Large intestine (tissue), 3 donors: ENCODE results near the gene MPZL2. TPM values are rescaled to one million over a fixed set of nuclear protein-coding genes. Genes with fewer than 3 reads are reported as not detected.

Source experiments
- DNase-seq, 2 donors: peaks; one replicate each; pipeline versions ENCODE4 v3.0.0 to v3.0.0-alpha.2; 2013
- H3K27ac ChIP-seq: one replicate; pipeline ENCODE4 v1.5.1; 2013; ENCODE audit warnings: low read length
- H3K27me3 ChIP-seq: 2 replicates; pipeline ENCODE4 v1.6.1; 2013; ENCODE audit warnings: low read length; ENCODE audit not compliant: control insufficient read depth, insufficient read depth
- H3K36me3 ChIP-seq: 2 replicates; pipeline ENCODE4 v1.6.1; 2013; ENCODE audit warnings: low read length; ENCODE audit not compliant: control insufficient read depth, insufficient read depth
- H3K4me1 ChIP-seq: one replicate; pipeline ENCODE4 v1.6.1; 2013; ENCODE audit warnings: low read length; ENCODE audit not compliant: control insufficient read depth, insufficient read depth
- H3K4me3 ChIP-seq: one replicate; pipeline ENCODE4 v1.5.1; 2013; ENCODE audit warnings: low read length
- H3K9me3 ChIP-seq: one replicate; pipeline ENCODE4 v1.6.1; 2013; ENCODE audit warnings: mild to moderate bottlenecking, low read depth, low read length, moderate library complexity; ENCODE audit not compliant: control insufficient read depth
- WGBS: methylation state at CpG from one replicate; pipeline ENCODE4 v1.1.5; 2013; ENCODE audit warnings: low lambda C conversion rate; ENCODE audit not compliant: insufficient coverage; 5-methylcytosine and 5-hydroxymethylcytosine counted together
- polyA plus RNA-seq: library from polyadenylated mRNA; unstranded; fragments of 120-200 nt; gene quantifications from one replicate; pipeline ENCODE4 v1.2.1, GENCODE V29; 2013

The MPZL2 gene
- polyA plus RNA-seq, 1 donor = 32.8 TPM

DNA sequence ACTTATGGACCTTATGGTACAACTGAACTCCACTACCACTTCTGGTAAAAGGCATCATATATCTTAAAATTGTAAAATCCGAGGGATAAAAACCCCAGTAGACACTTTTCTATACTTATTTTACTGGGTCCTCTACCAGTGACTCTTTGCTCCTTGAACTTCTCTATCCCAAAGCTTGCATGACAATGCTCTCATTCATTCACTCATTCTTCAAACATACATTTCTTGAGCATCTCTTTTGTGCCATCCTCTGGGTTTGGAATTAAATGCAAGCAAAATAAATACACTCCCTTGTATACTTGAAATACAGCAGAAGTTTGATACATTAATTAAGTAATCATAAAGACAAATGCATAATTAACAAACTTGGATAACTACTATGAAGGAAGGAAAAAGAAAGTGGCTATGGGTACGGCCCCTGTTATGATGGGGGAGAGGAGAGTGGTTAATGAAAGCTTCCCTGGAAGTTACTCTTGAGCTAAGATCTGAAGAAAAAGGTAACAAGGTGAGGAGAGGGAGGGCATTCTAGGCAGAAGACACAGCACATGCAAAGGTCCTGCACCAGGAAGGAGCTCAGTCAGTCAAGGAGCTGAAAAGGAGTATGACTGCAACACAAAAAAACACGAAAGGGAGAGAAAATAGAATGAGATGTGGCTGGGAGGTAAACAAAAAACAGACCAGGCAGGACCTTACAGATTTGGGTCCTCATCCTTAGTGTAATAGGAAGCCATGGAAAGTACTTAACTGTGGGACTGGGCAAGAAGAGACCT, 19.9 kb downstream of the MPZL2 start:
- H3K4me3 ChIP-seq = no peak overlapping the region
- no peak overlapping the region for H3K27ac ChIP-seq
- H3K36me3 ChIP-seq = no peaks in the 10 kb centered on the region
- H3K4me1 ChIP-seq = peaks cover 11% of the 10 kb centered on the region
- no peak for DNase-seq
- WGBS = 93% methylated on average over 3 of the region's 3 CpGs
- no peaks in the 10 kb centered on the region for H3K9me3 ChIP-seq
- H3K27me3 ChIP-seq = no peaks in the 10 kb centered on the region

- no CpG with 5 or more reads among the region's 8 CpGs for WGBS
- Histone ChIP-seq H3K4me1 (peaks cover 11% of the 10 kb centered on the region), H3K27ac (no peak overlapping the region), H3K36me3 (peaks cover 4% of the 10 kb centered on the region), H3K9me3 (no peaks in the 10 kb centered on the region), H3K27me3 (no peaks in the 10 kb centered on the region), H3K4me3 (no peak overlapping the region)
- no peak for DNase-seq
Observed at GRCh38 chr11:118243161-118243560, 20.9 kb downstream of the MPZL2 start.

GRCh38 chr11:118241764-118242098, 22.4 kb downstream of the MPZL2 start:
- Histone ChIP-seq H3K4me1 (peaks cover 11% of the 10 kb centered on the region), H3K27ac (peak overlapping the region; percentile 64), H3K27me3 (no peaks in the 10 kb centered on the region), H3K36me3 (peaks cover 4% of the 10 kb centered on the region), H3K9me3 (no peaks in the 10 kb centered on the region), H3K4me3 (no peak overlapping the region)
- no CpG with 5 or more reads among the region's 1 CpG for WGBS
- no peak for DNase-seq

DNA sequence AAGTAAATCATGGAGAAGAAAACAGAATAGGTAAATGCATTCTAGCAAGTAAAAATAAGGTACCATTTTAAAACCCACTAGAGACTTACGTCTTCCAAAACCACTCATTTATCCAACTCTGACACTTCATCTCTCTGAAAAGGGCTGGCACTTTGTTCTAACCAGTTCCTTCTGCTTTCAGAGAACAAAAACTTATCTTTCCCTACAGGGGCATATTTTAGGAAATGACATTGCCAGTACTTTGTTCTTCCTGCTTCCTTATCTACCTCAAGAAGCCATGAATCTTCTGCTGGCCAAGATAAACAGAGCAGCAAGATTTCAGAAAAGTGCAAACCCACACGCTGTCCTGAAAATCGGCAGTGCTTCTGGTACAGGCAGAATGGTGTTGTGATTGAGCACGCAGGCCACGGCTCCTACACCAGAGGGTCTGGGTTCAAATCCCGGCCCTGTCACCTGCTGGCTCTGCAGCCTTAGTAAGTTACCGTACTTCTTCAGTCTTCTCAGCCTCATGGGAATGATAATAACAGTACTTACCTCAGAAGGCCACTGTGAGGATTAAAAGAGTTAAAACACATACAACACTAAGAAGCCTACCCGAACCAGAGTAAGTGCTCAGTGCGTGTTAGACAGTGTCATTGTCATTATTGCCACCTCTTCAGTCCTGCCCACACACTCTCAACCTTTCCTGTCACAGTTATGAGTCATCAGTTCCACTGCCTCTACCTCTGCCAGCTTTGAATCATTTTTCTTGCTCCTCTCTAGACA, 22.9 kb downstream of the MPZL2 start:
- no peaks in the 10 kb centered on the region for H3K27me3 ChIP-seq

GRCh38 chr11:118239509-118240205, 24.4 kb downstream of the MPZL2 start:
- DNase-seq = peak in 1 of 2 donors; percentile 43

More for the DNA sequence above, 22.9 kb downstream of the MPZL2 start:
- peak; percentile 61 to 78 for DNase-seq
- WGBS = 20% methylated on average over 1 of the region's 9 CpGs
- Histone ChIP-seq H3K4me3 (no peak overlapping the region), H3K36me3 (peaks cover 4% of the 10 kb centered on the region), H3K9me3 (no peaks in the 10 kb centered on the region), H3K4me1 (peaks cover 11% of the 10 kb centered on the region), H3K27ac (peak overlapping the region; percentile 64)

DNA sequence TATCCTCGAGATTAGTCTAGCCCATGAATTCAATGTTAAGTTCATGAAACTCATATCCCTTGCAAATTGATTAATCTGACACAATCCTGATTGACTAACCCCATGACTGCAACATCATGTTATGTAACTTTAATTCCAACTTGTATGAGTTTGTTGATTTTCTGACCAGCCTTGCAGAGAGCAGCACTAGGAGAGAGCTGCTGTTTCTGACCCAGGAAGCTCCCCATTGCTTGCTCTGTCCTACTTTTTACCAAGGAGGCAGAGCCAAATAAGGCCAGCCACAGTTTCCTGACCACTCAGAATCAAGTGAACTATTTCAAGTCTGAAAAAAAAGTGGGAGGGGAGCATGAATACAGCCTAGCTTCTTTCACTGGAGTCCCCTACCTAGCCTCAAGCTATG, 25.2 kb downstream of the MPZL2 start:
- no peak overlapping the region for H3K4me3 ChIP-seq
- no peaks in the 10 kb centered on the region for H3K9me3 ChIP-seq
- H3K36me3 ChIP-seq = peaks cover 11% of the 10 kb centered on the region
- H3K27me3 ChIP-seq = no peaks in the 10 kb centered on the region
- peaks cover 13% of the 10 kb centered on the region for H3K4me1 ChIP-seq
- H3K27ac ChIP-seq = no peak overlapping the region
- DNase-seq = no peak
- WGBS = no CpG with 5 or more reads among the region's 1 CpG

More at GRCh38 chr11:118239509-118240205, 24.4 kb downstream of the MPZL2 start:
- Histone ChIP-seq H3K36me3 (peaks cover 8% of the 10 kb centered on the region), H3K9me3 (no peaks in the 10 kb centered on the region), H3K27ac (no peak overlapping the region), H3K4me1 (peaks cover 13% of the 10 kb centered on the region), H3K27me3 (no peaks in the 10 kb centered on the region), H3K4me3 (no peak overlapping the region)
- 86% methylated on average over 2 of the region's 5 CpGs for WGBS

GRCh38 chr11:118238421-118238820, 25.7 kb downstream of the MPZL2 start:
- Histone ChIP-seq H3K9me3 (no peaks in the 10 kb centered on the region), H3K4me1 (peaks cover 13% of the 10 kb centered on the region), H3K36me3 (peaks cover 12% of the 10 kb centered on the region), H3K4me3 (no peak overlapping the region), H3K27ac (no peak overlapping the region), H3K27me3 (no peaks in the 10 kb centered on the region)
- 78% methylated on average over 2 of the region's 2 CpGs for WGBS
- no peak for DNase-seq

DNA sequence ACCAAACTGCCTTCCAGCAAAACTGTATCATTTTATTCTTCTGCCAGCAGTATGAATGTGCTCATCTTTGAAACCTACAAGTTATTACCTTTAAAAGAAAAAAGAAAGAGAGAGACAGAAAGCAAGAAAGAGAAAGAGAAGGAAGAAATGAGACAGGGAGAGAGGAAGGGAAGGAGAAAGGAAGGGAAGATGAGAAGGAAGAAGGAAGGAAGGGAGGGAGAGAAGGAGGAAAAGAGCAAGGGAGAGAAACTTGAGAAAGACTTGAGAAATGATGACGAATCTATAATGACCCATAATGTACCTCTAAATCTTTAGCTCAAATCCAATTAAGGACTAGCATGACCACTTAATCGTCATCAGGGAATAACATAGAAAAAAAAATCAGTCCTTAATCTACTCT, 27.9 kb downstream of the MPZL2 start:
- H3K27me3 ChIP-seq = no peaks in the 10 kb centered on the region
- no CpG with 5 or more reads among the region's 2 CpGs for WGBS
- H3K4me3 ChIP-seq = no peak overlapping the region
- peaks cover 29% of the 10 kb centered on the region for H3K36me3 ChIP-seq
- H3K9me3 ChIP-seq = no peaks in the 10 kb centered on the region
- peaks cover 5% of the 10 kb centered on the region for H3K4me1 ChIP-seq
- no peak overlapping the region for H3K27ac ChIP-seq
- no peak for DNase-seq

- Histone ChIP-seq H3K9me3 (no peaks in the 10 kb centered on the region), H3K4me1 (peaks cover 2% of the 10 kb centered on the region), H3K36me3 (peaks cover 41% of the 10 kb centered on the region), H3K4me3 (no peak overlapping the region), H3K27me3 (no peaks in the 10 kb centered on the region), H3K27ac (no peak overlapping the region)
- 100% methylated on average over 5 of the region's 5 CpGs for WGBS
- no peak for DNase-seq
Observed at GRCh38 chr11:118234833-118235232, 29.3 kb downstream of the MPZL2 start.

DNA sequence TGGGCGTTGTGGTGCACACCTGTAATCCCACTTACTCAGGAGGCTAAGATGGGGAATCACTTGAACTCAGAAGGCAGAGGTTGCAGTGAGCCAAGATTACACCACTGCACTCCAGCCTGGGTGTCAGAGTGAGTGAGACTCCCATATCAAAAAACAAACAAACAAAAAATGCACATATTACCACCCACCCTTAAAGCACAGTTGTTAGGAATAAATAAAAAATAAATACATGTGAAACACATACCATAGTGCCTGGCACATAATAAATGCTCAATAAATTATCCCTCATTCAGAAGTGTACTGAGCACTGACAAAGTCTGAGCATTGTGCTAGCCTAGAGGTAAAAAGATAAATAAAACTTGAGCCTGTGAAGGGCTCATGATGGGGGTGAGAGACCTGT, 30.2 kb downstream of the MPZL2 start:
- H3K9me3 ChIP-seq = no peaks in the 10 kb centered on the region
- no peak overlapping the region for H3K27ac ChIP-seq
- DNase-seq = no peak
- peaks cover 2% of the 10 kb centered on the region for H3K4me1 ChIP-seq
- peaks cover 41% of the 10 kb centered on the region for H3K36me3 ChIP-seq
- H3K27me3 ChIP-seq = no peaks in the 10 kb centered on the region
- no CpG with 5 or more reads among the region's 1 CpG for WGBS
- no peak overlapping the region for H3K4me3 ChIP-seq
